Neural crest cell (in vitro differentiated cells): ENCODE data around the gene AURKB. TPM values are rescaled to one million over a fixed set of nuclear protein-coding genes. Genes with fewer than 3 reads are reported as not detected.
"Not testable (repeated sequence)": the region's sequence is repeated elsewhere in the genome, so short reads cannot be mapped to it uniquely, and the experiment has no call there.

Experiments used
- DNase-seq: peaks from one replicate; pipeline ENCODE4 v3.0.0; 2021; ENCODE audit warnings: low read depth, mixed read lengths, low spot score
- H3K27ac Mint-ChIP-seq: one replicate; pipeline ENCODE4 v1.8.0; 2021; ENCODE audit warnings: mild to moderate bottlenecking, mixed read lengths; ENCODE audit not compliant: unreplicated experiment
- H3K27me3 Mint-ChIP-seq: 2 replicates; pipeline ENCODE4 v1.8.0; 2021; ENCODE audit warnings: low read depth, mild to moderate bottlenecking, mixed read lengths
- H3K36me3 Mint-ChIP-seq: 2 replicates; pipeline ENCODE4 v1.8.0; 2021; ENCODE audit warnings: low read depth, mild to moderate bottlenecking, mixed read lengths
- H3K4me1 Mint-ChIP-seq: 2 replicates; pipeline ENCODE4 v1.8.0; 2021; ENCODE audit warnings: mixed read lengths
- H3K4me3 Mint-ChIP-seq: one replicate; pipeline ENCODE4 v1.8.0; 2021; ENCODE audit warnings: mild to moderate bottlenecking, mixed read lengths
- H3K9me3 Mint-ChIP-seq: 2 replicates; pipeline ENCODE4 v1.8.0; 2021; ENCODE audit warnings: mixed read lengths
- CTCF ChIP-seq: fragments of 200-600 bp; sonication (generic); conservative IDR thresholded peaks from 2 replicates; pipeline ENCODE4 v1.5.0; 2021; ENCODE audit warnings: antibody characterized with exemption, mild to moderate bottlenecking
- total RNA-seq: library from RNA; stranded (reverse); gene quantifications from 2 replicates; pipeline ENCODE4 v1.2.1, GENCODE V29; 2021

AURKB gene
- total RNA-seq, 1 donor from 2014 or later: 176 TPM

- Mint-ChIP-seq H3K4me3 (no peak overlapping the region), H3K4me1 (peaks cover 9% of the 10 kb centered on the region), H3K27ac (no peak overlapping the region), H3K27me3 (no peaks in the 10 kb centered on the region), H3K9me3 (no peaks in the 10 kb centered on the region), H3K36me3 (peaks cover 7% of the 10 kb centered on the region)
- DNase-seq: no peak
- no peak for TF ChIP-seq CTCF
Observed at GRCh38 chr17:8254881-8255280, 44.5 kb upstream of the AURKB start.

GRCh38 chr17:8253801-8254200, 43.4 kb upstream of the AURKB start:
- peaks cover 7% of the 10 kb centered on the region for H3K36me3 Mint-ChIP-seq
- no peak for TF ChIP-seq CTCF
- H3K4me3 Mint-ChIP-seq: no peak overlapping the region
- no peaks in the 10 kb centered on the region for H3K9me3 Mint-ChIP-seq
- peaks cover 17% of the 10 kb centered on the region for H3K4me1 Mint-ChIP-seq
- no peaks in the 10 kb centered on the region for H3K27me3 Mint-ChIP-seq
- no peak for DNase-seq
- no peak overlapping the region for H3K27ac Mint-ChIP-seq

GRCh38 chr17:8251411-8251810, 41.0 kb upstream of the AURKB start:
- DNase-seq, H3K36me3 Mint-ChIP-seq, H3K4me3 Mint-ChIP-seq, H3K27me3 Mint-ChIP-seq, H3K9me3 Mint-ChIP-seq, H3K27ac Mint-ChIP-seq: not testable (repeated sequence)
- H3K4me1 Mint-ChIP-seq: peaks cover 24% of the 10 kb centered on the region

- no peak for TF ChIP-seq CTCF
- DNase-seq: no peak
- Mint-ChIP-seq H3K9me3 (no peaks in the 10 kb centered on the region), H3K36me3 (peaks cover 3% of the 10 kb centered on the region), H3K27me3 (no peaks in the 10 kb centered on the region), H3K27ac (peak overlapping the region; percentile 96), H3K4me1 (peaks cover 24% of the 10 kb centered on the region), H3K4me3 (peak overlapping the region; percentile 96)
Observed at GRCh38 chr17:8249621-8250500, 39.5 kb upstream of the AURKB start.

- H3K27ac Mint-ChIP-seq: peak within 1 kb of the TSS; percentile 99
- peaks cover 5% of the 10 kb centered on the region for H3K36me3 Mint-ChIP-seq
- TF ChIP-seq CTCF: no peak
- peaks cover 24% of the 10 kb centered on the region for H3K4me1 Mint-ChIP-seq
- H3K4me3 Mint-ChIP-seq: peak within 1 kb of the TSS; percentile 99
- no peaks in the 10 kb centered on the region for H3K27me3 Mint-ChIP-seq
- DNase-seq: peak; percentile 94
- no peaks in the 10 kb centered on the region for H3K9me3 Mint-ChIP-seq
Observed at GRCh38 chr17:8248751-8249607, 38.6 kb upstream of the AURKB start, which contains the start of gene PFAS. TSS of gene PFAS (plus strand) at chr17:8249289. CDS start at chr17:8253938, 4,649 bp downstream.
